B cell (primary cell): ENCODE measurements around the gene ARHGEF6. TPM values are rescaled to one million over a fixed set of nuclear protein-coding genes. Genes with fewer than 3 reads are reported as not detected.

ENCODE experiments used
- ATAC-seq: fragments of 200-7000 bp; cut with Tn5 transposase; one replicate; pipeline ENCODE4 v1.10.0; 2021; ENCODE audit warnings: low read depth, mild to moderate bottlenecking, moderate number of reproducible peaks, moderate library complexity
- CTCF ChIA-PET: fragments of 350-600 bp; sonication (Branson Sonifier 250); formaldehyde crosslinking; loops from one replicate; lab custom pipeline; 2021; ENCODE audit warnings: antibody characterized with exemption, inconsistent platforms; lab: Charles Lee
- POLR2A ChIA-PET: fragments of 350-600 bp; sonication (Branson Sonifier 250); formaldehyde crosslinking; loops from one replicate; lab custom pipeline; 2021; ENCODE audit warnings: antibody characterized with exemption; lab: Charles Lee
- DNase-seq: peaks from one replicate; pipeline ENCODE4 v3.0.0; 2013
- H2AFZ ChIP-seq: 2 replicates; pipeline ENCODE4 v1.6.1; 2012; ENCODE audit warnings: mild to moderate bottlenecking, low read depth, low read length; ENCODE audit not compliant: insufficient read depth, poor library complexity, severe bottlenecking
- H3K27ac ChIP-seq, 2 donors: 1 replicate in 1 of 2; 2 replicates in 1 of 2; pipeline ENCODE4 v1.5.1; 2012 to 2013; ENCODE audit warnings: low read length in 2 of 2, mild to moderate bottlenecking in 2 of 2, moderate library complexity in 1 of 2
- H3K27me3 ChIP-seq, 4 experiments: fragments of 200-600 bp in 1 of 4; sonication (generic) in 1 of 4; replicated peaks in 1 of 4; 1 replicate in 2 of 4; 2 replicates in 2 of 4; pipeline versions ENCODE4 v1.6.1 to v1.7.0; 2013 to 2016; ENCODE audit warnings: low read length in 3 of 4, mild to moderate bottlenecking in 2 of 4, mixed read lengths in 1 of 4, moderate library complexity in 1 of 4; ENCODE audit not compliant: insufficient read depth in 4 of 4, control insufficient read depth in 3 of 4; ENCODE audit errors: control extremely low read depth in 1 of 4
- H3K36me3 ChIP-seq, 2 experiments: replicated peaks in 1 of 2; 1 replicate in 1 of 2; 2 replicates in 1 of 2; pipeline versions ENCODE4 v1.6.1 to v1.7.1; 2013; ENCODE audit warnings: low read length in 1 of 2; ENCODE audit not compliant: insufficient read depth in 2 of 2, control insufficient read depth in 1 of 2; ENCODE audit errors: control extremely low read depth in 1 of 2, extremely low read depth in 1 of 2
- H3K4me1 ChIP-seq, 2 donors: fragments of 200-600 bp in 1 of 2; sonication (generic) in 1 of 2; 1 replicate in 1 of 2; 2 replicates in 1 of 2; pipeline versions ENCODE4 v1.5.1 to v1.6.1; 2013 to 2017; ENCODE audit warnings: low read length in 2 of 2; ENCODE audit not compliant: control insufficient read depth in 2 of 2, insufficient read depth in 2 of 2
- H3K4me2 ChIP-seq: replicated peaks from 2 replicates; pipeline ENCODE3; 2012; ENCODE audit warnings: mild to moderate bottlenecking, low read depth, low read length; ENCODE audit not compliant: poor library complexity, severe bottlenecking
- H3K4me3 ChIP-seq, 5 experiments: fragments of 200-600 bp in 1 of 5; sonication (generic) in 1 of 5; 1 replicate in 3 of 5; 2 replicates in 2 of 5; pipeline versions ENCODE4 v1.5.1 to v1.7.0; 2011 to 2016; ENCODE audit warnings: low read length in 4 of 5, mild to moderate bottlenecking in 4 of 5, low read depth in 2 of 5, control low read depth in 1 of 5, moderate library complexity in 1 of 5; ENCODE audit not compliant: insufficient read depth in 1 of 5; ENCODE audit errors: control extremely low read depth in 1 of 5, extremely low read depth in 1 of 5
- H3K79me2 ChIP-seq: fragments of 200-600 bp; sonication (generic); one replicate; pipeline ENCODE4 v1.6.0; 2016; ENCODE audit warnings: low read length; ENCODE audit not compliant: control insufficient read depth, insufficient read depth
- H3K9ac ChIP-seq: fragments of 200-600 bp; sonication (generic); 2 replicates; pipeline ENCODE4 v1.6.1; 2017; ENCODE audit warnings: mild to moderate bottlenecking, low read length, moderate library complexity
- H3K9me3 ChIP-seq, 3 donors: one replicate each; pipeline versions ENCODE4 v1.6.1 to v1.7.1; 2013; ENCODE audit warnings: low read length in 2 of 3; ENCODE audit not compliant: control insufficient read depth in 2 of 3, insufficient read depth in 1 of 3; ENCODE audit errors: control extremely low read depth in 1 of 3
- H4K20me1 ChIP-seq: 2 replicates; pipeline ENCODE4 v1.6.0; 2012; ENCODE audit warnings: mild to moderate bottlenecking, low read length; ENCODE audit not compliant: insufficient read depth, control insufficient read depth, poor library complexity, severe bottlenecking
- H3K27ac Mint-ChIP-seq: one replicate; pipeline ENCODE4 v1.8.0; 2021; ENCODE audit warnings: mixed read lengths
- H3K27me3 Mint-ChIP-seq: one replicate; pipeline ENCODE4 v1.8.0; 2021; ENCODE audit warnings: mixed read lengths
- H3K4me1 Mint-ChIP-seq: one replicate; pipeline ENCODE4 v1.8.0; 2021; ENCODE audit warnings: mixed read lengths
- H3K4me3 Mint-ChIP-seq: one replicate; pipeline ENCODE4 v1.8.0; 2021; ENCODE audit warnings: mixed read lengths
- H3K9me3 Mint-ChIP-seq: one replicate; pipeline ENCODE4 v1.8.0; 2022; ENCODE audit warnings: mixed read lengths; ENCODE audit not compliant: insufficient read depth
- EZH2 ChIP-seq: IDR thresholded peaks from 2 replicates; pipeline ENCODE4 v1.6.1; 2012; ENCODE audit warnings: borderline replicate concordance, low read depth, mild to moderate bottlenecking, moderate library complexity, low read length; ENCODE audit not compliant: insufficient read depth, poor library complexity, severe bottlenecking
- WGBS: methylation state at CpG from one replicate; pipeline ENCODE4 v1.1.5; 2013; ENCODE audit warnings: missing lambda C conversion rate; ENCODE audit not compliant: insufficient coverage; 5-methylcytosine and 5-hydroxymethylcytosine counted together
- intact Hi-C: fragments of 100-400 bp; cut with micrococcal nuclease; formaldehyde crosslinking; loops from one replicate; pipeline ENCODE4 v1.10.0; 2022
- polyA plus RNA-seq: library from polyadenylated mRNA; depleted of rRNA; stranded (reverse); fragments of >200 nt; gene quantifications from 2 replicates; pipeline ENCODE4 v1.2.3, GENCODE V29; 2012
- total RNA-seq, 2 donors: library from RNA; stranded (reverse); fragments of 120-200 nt in 1 of 2; gene quantifications; 1 replicate in 1 of 2; 2 replicates in 1 of 2; pipeline versions ENCODE4 v1.2.3 to v1.2.4, GENCODE V29; 2013 to 2022
- TF ChIP-seq, protein P1 (sequence below): fragments of 200-600 bp; IDR thresholded peaks from one replicate; pipeline ENCODE4 v1.8.0; 2022; ENCODE audit warnings: antibody characterized with exemption, mild to moderate bottlenecking

ARHGEF6 gene
- total and polyA plus RNA-seq, 2 donors (not counting 1 experiment from before 2014, with no cell fraction given), result 29.6 to 43.4 TPM

DNA sequence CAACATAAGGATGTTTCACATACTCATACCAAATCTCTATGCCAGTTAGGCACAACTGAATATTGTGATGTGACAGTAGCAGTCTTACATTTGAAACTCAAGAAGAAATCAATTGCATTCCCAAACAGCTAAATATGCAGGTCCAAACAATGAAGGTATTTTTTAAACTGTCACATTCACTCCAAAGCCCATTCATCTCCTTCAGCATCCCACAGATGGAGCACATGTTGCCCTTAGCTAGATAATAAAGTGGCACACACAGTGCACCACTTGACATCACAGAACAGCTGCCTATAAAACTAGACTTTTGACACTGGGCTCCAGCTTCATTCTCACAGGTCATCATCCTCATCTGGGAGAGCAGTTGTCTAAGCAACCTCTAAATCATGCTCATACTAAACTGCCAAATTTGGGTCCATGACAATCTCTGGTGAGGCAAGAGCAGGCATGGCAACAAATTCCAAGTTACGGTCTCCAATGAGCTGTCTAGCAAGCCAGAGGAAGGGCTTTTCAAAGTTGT is 26.2 kb upstream of the ARHGEF6 start:
- H3K9ac ChIP-seq, result no peak overlapping the region

DNA sequence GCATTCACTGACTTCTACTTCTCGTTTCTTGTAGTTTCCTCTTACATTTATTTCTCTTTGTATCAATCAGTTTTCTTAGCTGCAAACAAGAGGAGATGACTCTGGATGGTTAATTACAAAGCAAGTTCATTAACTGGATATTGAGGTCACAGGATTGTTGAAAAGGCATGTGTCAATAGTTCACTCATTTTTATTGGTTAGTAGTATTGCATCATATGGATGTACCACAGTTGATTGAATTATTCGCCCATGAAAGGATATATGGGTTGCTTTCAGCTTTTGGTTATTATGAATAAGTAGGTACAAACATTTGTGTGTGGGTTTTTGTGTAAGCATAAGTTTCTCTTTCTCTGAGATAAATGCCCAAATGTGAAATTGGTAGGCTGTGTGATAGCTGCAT is 21.8 kb upstream of the ARHGEF6 start:
- Histone ChIP-seq H3K9ac (no peak overlapping the region), H3K4me2 (no peak overlapping the region), H3K4me3 (no peak overlapping the region), H3K4me1 (peaks cover 5 to 7% of the 10 kb centered on the region in 2 donors), H3K27me3 (no peaks in the 10 kb centered on the region), H2AFZ (no peak overlapping the region), H3K27ac (no peak overlapping the region), H3K36me3 (no peaks in the 10 kb centered on the region), H3K9me3 (no peaks in the 10 kb centered on the region), H3K79me2 (no peaks in the 10 kb centered on the region), H4K20me1 (no peaks in the 10 kb centered on the region)
- no peaks in the 10 kb centered on the region for H3K9me3 Mint-ChIP-seq
- WGBS, result no CpG with 5 or more reads among the region's 2 CpGs
- H3K4me1 Mint-ChIP-seq, result peaks cover 6% of the 10 kb centered on the region
- DNase-seq, result no peak
- ATAC-seq, result no peak
- ChIA-PET CTCF (no interaction called here), POLR2A (no interaction called here)
- intact Hi-C loops, result no loop called here
- TF ChIP-seq EZH2, result no peak
- no peak overlapping the region for H3K4me3 Mint-ChIP-seq
- no peak overlapping the region for H3K27ac Mint-ChIP-seq
- no peaks in the 10 kb centered on the region for H3K27me3 Mint-ChIP-seq

More for the DNA sequence above, 26.2 kb upstream of the ARHGEF6 start:
- 80% methylated on average over 1 of the region's 1 CpG for WGBS
- Mint-ChIP-seq H3K4me1 (no peaks in the 10 kb centered on the region), H3K27ac (no peak overlapping the region), H3K27me3 (no peaks in the 10 kb centered on the region), H3K9me3 (no peaks in the 10 kb centered on the region), H3K4me3 (no peak overlapping the region)
- CTCF ChIA-PET, result no interaction called here
- Histone ChIP-seq H3K4me2 (no peak overlapping the region), H3K79me2 (no peaks in the 10 kb centered on the region), H3K36me3 (no peaks in the 10 kb centered on the region), H3K4me3 (no peak overlapping the region), H3K9me3 (no peaks in the 10 kb centered on the region), H3K27ac (no peak overlapping the region), H3K27me3 (no peaks in the 10 kb centered on the region), H3K4me1 (no peaks in the 10 kb centered on the region), H4K20me1 (no peaks in the 10 kb centered on the region), H2AFZ (no peak overlapping the region)
- no peak for TF ChIP-seq EZH2
- TF ChIP-seq, protein P1, sequence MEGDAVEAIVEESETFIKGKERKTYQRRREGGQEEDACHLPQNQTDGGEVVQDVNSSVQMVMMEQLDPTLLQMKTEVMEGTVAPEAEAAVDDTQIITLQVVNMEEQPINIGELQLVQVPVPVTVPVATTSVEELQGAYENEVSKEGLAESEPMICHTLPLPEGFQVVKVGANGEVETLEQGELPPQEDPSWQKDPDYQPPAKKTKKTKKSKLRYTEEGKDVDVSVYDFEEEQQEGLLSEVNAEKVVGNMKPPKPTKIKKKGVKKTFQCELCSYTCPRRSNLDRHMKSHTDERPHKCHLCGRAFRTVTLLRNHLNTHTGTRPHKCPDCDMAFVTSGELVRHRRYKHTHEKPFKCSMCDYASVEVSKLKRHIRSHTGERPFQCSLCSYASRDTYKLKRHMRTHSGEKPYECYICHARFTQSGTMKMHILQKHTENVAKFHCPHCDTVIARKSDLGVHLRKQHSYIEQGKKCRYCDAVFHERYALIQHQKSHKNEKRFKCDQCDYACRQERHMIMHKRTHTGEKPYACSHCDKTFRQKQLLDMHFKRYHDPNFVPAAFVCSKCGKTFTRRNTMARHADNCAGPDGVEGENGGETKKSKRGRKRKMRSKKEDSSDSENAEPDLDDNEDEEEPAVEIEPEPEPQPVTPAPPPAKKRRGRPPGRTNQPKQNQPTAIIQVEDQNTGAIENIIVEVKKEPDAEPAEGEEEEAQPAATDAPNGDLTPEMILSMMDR, result no peak
- DNase-seq, result no peak
- POLR2A ChIA-PET, result no interaction called here
- intact Hi-C loops, result no loop called here
- ATAC-seq, result no peak
